Fibroblast of skin of left quadriceps (primary cell): Measurements from ENCODE around the gene SLC66A2.
"Not testable (repeated sequence)": the region's sequence is repeated elsewhere in the genome, so short reads cannot be mapped to it uniquely, and the experiment has no call there.

Experiments used
- DNase-seq, 2 experiments: peaks; one replicate each; pipeline ENCODE4 v3.0.0-alpha.2; 2013; ENCODE audit warnings: low read depth in 2 of 2

SLC66A2 gene

DNA sequence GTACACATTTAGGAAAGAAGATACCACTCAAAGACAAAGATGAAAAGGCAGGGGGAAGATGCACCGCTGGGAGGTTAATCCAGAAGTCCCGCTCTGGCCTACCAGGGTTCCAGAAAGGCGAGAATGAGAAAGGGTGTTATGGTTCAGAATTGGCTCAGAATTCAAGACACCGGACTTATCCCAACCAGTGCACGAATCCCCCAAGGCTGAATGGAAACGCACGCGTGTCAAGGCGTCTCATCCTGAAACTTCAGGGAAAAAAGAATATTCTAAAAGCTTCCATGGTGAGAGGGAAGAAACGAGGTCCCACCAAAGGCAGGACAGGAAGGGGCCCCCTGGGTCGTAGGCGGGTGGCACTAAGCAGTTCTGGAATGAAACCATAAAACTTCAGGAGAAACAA lies 71.9 kb downstream of the SLC66A2 start:
- no peak for DNase-seq

DNA sequence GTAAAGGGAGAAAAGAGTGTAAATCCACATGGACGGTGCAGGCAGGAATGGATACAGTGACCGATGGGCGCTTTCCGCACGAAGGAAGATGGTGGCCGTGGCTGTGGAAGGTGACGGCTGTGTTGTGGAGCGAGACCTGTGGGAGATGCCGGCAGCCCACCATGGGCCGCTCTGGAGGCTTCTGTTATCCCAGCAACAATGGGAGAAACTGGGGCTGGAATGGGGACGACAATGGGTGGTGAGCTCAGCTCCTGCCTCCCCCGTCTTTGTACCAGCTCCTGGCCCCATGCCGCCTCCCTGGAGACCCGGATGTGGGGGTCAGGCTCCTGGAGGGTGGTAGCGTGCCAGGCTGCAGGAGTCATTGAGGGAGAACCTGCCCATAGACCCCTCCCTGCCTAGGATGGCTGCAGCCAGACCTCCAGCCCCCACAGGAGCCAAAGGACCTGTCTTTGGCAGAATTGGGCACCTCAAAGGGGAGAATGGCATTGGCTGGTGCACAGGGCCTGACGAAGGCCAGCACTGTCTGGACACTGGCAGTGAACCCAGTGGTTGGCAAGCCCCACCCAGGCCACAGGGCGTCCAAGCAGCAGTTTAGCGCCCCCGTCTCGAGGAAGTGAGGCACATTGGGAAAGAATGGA lies 72.6 kb downstream of the SLC66A2 start:
- no peak for DNase-seq

DNA sequence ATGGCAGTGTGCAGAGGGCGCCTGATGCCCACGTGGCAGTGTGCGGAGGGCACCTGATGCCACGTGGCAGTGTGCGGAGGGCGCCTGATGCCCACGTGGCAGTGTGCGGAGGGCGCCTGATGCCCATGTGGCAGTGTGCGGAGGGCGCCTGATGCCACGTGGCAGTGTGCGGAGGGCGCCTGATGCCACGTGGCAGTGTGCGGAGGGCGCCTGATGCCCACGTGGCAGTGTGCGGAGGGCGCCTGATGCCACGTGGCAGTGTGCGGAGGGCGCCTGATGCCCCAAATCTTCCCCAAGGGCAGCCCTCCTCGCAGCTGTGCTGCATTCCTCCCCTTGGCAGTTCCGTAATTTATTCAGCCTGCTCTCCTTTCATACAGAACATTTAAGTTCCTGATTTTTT lies 73.2 kb downstream of the SLC66A2 start:
- not testable (repeated sequence) for DNase-seq

DNA sequence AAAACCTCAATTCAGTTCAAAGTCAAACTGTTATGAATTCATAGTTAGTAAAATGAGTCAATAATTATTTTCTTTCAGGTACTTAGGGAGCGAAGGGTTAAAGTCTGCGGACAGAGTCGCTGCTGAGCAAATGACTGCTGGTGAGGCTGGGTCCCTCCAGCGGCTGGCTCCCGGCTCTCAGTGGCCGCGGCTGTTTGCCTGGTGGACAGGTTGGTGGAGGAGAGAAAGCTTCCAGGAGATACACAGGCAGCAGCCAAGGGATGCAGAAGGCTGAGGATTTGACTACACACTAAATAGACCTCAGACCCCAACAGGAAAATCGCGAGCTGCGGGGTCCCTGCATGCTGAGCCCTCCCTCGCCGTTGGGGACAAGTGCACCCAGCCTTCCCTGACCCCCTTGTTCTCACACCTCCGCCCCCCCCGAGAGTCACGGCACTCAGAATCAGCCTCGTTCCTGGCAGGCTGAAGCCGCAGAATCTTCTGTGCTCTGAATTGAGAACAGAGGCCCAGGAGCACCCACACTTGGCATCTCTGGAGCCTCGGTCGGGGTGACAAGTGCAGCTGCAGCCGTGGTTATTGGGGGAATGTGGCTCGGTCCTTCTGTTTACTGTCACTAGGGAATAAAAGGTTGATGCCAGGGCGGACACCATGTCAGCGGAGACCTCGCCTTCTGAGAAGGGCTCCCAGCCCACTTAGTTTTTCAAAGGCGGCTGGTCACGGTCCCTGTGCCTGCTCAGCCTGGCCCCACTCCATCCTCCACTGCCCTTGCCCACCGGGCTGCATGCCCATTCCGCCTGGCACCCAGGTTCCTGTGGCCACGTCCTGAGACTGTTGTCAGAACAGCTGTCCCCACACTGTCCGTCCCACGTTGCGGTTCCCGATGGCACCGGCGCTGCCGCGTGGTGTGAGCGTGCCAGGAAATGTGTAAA lies 74.0 kb downstream of the SLC66A2 start:
- no peak for DNase-seq

DNA sequence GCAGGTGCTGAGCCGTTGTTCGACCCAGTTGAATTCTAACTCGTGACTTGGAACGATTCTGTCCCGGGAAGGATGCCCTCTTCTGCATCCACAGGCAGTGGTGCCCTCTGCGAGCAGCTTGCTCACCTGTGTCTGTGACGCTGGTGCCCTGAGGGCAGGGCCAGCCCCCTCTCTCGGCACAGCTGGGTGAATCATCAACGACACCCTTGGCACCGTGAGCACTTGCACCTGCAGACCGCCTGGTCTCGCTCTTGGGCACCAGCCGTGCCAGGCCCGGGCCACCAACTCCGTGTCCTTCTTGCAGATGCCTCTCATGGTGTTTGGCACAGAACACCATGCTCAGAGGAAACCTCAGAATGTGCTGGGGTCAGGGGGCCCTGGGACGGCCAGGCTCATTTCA lies 75.0 kb downstream of the SLC66A2 start:
- no peak for DNase-seq

DNA sequence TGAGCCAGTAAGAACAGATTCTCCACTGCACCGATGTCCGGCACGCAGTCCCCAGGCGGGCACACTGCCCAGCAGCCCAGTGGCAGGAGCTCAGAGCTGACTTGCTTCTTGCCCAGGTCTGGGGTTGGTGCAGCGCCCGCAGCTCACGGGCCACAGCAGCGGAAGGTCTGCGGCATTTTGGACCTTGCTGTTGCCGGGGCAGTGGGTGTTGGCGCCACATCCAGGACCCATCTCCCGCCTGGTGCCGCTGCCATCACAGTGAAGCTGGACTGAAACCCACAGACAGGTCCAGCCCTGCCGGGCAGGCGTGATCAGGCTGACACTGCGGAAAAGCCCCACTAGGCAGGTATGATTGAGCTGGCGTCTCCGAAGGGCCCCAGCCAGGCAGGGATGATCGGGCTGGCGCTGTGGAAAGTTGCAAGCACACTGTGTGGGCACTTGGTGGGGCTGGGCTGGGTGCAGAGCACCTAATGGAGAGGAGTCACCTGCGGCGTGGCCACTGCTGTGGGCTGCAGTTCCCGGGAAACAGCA lies 75.5 kb downstream of the SLC66A2 start:
- DNase-seq: no peak

DNA sequence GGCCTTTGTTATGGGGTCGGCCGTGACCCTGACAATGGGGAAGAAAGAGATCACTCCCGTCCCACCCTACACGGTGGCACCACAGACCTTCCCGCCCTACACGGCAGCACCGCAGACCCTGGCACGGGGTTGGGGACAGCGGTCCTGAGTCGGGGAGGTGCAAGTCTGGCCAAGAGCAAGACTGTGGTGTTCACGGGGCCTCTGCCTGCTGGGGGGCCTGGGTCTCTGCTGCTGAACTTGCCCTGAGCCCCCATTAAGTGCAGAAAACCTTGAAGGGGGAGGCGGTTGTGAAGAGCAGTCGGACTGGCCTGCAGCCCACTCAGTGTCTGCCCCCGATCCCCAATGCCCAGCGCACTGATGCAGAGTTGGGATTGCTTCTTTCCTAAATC lies 75.9 kb downstream of the SLC66A2 start:
- no peak for DNase-seq

DNA sequence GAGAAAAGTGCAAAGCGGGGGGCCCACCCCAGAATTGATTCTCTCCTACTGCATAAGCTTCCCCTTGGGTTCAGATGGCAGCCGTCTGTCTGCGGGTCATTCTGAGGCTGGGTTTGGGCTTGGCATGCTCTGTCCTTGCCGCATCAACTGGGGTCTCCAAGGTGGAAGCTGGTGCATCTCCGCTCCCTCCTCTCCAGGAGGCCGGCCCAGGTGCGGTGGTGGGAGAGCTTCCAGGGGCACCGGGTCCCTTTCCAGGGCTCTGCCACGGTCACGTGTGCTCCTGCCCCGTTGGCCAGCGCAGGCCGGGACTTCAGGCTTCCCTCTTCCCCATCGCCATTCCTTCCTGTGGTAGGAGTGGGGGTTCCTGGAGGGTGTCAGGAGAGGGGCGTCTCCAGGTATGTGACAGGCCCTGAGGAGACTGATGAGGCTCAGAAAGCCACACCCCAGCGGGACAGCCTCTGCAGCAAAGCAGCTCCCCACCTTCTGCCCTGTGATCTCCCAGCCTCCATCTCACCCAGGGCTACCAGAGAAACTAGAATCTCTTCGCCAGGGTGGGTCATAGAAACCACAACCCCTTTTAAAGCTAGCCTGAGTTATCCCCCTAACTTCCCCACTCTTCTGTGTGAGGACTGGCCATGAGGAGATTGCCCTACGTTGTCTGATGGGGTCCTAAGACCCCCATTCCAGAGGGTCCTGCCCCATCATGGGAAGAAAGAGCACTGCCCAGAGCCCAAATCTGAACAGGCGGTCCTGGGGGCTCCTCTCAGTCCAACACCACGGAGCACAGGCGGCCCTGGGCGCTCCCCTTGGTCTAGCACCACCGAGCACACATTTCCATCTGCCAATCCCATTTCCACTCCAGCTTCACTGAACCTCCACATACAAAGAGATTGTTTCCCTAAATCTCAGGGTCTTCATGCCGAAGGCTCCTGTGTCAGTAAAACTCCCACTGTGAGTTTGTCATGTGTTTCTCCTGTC lies 76.6 kb downstream of the SLC66A2 start:
- no peak for DNase-seq

DNA sequence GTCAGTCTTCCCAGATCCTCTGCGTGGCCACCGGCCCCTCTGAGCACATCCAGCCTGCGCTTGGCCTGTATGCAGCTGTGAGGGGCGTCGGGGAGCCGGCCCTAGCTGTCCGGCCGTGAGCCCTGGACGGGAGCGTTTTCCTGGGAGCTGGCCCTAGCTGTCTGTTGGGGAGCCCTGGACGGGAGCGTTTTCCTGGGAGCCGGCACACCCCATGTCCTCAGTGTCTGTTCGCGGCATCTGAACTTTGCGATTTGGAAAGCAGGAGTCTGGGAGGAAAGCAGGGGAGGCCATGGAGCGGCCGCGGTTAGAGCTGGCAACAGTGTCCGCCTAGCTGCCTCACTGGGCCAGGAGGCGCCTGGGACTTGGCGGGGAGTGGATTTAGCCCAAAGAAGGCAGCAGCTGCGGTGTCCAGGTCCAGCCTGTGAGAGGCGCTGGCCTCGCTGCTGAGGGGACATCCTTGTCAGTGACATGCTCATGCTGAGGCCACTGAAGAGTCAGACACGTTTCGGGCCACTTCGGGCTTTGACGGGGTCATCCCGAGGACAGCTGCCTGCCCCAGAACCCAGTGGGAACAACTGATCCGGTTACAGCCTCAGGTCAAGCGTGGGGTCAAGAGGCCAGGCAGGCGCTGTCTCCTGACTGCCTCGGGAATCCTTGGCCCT lies 77.9 kb downstream of the SLC66A2 start:
- DNase-seq: no peak

DNA sequence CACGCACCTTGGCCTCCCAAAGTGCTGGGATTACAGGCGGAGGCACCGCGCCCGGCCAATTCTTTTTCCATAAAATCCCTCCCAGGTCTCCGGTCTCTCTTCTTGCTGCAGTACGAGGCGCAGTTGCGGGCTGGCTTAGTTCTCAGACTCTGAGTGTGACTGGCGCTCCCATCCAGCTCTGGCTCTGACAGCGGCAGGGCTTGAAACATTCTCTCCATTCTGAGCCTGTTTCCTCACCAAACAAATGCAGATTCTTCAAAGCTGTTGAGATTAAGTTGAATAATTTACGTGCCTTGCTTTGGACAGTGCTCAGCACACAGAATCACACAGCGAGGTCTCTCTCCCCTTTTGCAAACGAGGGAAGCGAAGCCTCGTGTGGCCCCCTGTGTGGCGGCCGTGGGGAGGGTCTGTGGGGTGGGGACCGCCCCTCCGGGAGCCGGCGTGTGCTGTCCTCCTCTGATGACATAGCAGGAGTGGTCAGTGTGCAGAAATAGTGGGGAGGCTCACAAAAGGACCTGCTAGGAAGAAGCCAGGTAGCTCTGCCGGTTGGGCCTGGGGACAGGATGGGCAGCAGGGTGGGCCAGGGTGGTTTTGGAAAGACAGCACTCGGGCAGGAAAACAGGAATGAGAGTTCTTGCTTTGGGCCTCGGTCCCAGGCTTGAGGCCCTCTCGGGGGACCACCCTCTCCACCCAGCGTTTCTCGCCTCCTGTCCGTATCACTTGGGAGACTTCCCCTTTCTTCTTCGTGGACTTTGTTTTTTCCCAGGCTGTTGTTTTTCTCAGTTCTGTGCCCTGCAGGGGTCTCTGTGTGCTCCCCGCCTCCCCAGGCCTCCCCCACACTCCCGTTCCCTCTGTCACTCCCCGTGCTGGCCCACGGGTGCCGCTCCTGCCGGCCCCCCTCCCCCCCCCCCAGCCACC lies 78.7 kb downstream of the SLC66A2 start:
- DNase-seq: no peak

DNA sequence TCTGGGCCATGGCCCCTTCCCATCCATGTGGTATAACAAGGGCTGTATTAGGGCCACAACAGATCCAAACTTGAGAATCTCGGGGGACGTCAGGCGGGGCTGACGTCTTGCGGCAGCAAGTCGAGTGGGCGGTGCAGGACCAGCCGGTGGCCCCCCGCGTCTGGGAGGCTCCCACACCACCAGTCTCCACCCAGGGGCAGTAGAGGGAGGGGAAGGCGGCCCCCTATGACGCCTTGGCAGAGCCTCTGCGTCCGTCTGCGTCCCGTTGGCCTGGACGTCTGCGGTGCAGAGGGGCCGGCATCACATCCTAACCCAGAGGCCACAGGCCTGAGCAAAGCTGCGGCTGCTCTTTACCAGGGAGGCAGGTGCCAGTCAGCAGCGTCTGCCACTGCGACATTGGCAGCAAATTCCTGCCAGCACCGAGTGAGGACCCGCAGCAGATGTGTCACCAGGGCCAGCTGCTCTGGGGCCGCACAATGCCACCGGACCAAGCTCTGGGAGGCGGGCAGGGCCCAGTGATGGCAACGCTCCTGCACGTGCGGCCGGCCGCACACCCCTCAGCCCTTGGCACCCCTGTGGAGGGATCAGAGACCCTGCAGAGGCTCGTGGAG lies 79.9 kb downstream of the SLC66A2 start:
- DNase-seq: no peak

DNA sequence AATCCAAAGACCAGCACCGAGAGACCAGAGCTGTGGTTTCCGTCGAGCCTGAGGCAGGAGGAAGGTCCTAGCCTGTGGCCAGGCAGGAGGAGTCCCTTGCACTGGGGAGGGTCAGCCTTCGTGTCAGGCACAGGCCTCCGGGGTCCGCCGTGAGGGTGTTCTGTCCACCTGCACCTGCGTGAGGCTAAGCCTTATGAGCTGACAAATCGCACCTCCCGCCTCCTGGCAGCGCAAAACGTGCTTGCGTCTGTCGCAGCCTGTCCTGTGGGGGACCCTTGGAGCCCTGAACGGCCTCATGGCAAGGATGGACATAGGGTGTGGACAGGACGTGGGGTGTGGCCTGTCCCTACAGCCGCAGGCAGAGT lies 80.4 kb downstream of the SLC66A2 start:
- DNase-seq: no peak

DNA sequence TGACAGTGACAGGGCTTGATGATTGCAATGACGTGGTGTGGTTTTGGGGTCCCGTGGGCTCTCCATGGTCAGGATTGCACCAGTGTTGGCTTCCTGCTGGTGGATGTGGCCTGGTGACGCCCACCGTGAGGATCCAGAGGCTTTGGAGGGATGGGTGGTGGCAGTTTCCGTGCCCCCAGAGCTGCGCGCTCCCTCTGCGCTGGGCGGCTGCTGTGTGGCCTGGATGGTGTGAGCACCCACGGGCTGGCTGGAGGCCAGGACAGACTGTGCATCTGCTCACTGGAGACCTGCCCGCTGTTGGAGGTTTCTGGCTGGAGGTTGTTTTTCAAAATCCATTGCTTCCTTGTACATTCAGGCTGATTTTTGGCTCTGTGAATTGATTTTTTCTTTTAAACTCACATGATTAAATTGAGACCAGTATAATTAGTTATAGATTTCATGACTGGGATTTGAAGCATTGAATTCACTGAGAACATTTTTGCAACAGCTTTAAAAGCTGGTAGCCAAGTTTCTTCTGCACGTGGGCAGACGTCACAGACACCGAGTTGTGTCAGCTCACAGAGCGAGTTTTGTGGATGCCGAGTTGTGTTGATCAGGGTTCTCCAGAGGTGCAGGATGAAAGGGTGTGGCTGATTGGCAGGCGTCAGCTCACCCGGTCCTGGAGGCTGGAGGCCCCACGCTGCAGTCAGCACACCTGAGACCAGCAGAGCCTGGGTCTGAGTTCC lies 81.0 kb downstream of the SLC66A2 start:
- no peak for DNase-seq

DNA sequence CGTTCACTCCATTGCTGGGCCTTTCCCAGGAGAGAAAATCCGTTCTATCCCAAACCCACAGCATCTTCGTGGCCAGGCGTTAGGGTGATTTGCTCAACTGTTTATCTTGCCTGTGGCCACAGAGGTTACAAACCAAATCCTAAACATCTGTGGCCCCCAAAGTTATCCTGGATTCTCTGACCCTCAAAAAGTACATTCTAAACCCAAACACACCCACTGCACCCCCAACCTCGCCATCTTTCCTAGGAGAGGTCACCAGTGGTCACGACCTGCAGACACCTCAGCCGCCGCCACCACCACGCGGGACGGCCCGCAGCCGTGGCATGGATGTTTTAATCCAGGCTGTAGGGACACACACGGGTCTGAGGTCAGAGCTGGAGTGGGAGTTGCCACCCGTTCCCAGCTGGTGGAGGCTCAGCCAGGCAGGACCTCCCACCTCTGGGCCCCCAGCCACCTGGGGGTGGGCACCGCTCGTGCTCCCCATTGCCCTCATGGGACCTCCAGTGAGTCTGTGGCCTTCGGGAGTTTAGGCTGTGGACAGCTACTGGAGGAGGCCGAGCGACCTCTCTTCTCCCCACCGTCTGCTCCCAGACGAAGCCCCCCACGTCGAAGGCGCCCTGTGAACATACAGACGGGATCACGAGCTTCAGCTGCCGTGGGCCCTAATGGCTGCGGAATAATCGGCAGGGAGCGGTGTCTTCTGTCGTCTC lies 81.7 kb downstream of the SLC66A2 start:
- no peak for DNase-seq

DNA sequence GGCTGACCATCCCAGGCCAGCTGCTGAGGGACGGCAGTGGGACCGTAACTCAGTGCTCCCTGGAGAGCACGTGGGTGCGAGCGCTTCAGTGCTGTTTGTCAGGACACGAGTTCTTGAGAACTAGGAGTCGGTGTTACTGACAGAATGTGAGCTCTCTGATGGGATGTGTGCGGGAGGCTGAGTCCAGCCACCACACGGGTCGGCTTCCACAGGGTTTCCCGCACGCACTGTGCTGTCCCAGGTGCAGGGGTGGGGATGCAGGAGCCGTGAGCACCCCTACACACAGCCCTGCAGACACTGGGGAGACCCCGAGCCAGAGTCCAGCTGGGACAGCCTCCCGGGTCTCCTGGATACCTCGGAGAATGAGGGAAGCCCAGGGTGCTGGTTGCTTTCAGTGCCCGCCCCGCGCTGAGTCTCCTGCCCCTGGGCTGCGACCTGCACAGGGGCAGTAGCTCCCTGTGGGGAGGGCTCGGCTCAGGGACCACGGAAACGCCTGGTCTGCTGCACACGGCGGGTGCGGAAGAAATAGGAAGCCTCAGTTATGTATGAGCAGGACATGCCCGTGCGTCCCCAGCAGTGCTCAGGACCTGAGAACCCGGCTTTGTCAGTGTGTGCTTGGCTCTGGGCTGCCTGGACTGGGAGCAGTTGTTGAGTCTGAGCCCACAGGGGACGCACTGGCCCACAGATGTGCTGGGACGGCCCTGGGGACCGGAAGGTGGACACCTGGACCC lies 82.5 kb downstream of the SLC66A2 start:
- DNase-seq: no peak

DNA sequence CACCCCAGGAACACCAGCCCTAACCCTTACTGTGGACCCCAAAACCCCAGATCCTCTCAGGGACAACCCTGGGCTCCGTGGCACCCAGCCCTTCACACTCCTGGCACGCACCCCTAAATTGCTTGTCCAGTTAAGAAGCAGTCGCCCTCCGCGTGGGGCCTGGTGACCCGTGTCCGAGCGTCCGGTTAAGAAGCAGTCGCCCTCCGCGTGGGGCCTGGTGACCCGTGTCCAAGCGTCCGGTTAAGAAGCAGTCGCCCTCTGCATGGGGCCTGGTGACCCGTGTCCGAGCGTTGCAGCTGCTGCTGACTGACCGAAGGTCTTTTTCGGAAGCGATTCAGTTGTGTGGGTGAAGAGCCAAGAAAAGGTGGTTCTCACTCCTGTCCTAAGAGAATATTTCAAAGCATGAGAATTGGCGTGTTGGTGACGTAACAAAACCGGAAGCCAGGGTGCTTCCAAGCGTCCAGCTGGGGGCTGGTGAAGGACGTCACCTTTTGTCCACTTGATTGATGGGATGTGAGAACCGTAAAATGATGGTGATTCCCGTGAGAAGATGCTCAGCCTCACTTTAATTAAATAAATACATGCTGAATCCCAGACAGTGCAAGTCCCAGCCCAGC lies 83.2 kb downstream of the SLC66A2 start:
- DNase-seq: no peak

DNA sequence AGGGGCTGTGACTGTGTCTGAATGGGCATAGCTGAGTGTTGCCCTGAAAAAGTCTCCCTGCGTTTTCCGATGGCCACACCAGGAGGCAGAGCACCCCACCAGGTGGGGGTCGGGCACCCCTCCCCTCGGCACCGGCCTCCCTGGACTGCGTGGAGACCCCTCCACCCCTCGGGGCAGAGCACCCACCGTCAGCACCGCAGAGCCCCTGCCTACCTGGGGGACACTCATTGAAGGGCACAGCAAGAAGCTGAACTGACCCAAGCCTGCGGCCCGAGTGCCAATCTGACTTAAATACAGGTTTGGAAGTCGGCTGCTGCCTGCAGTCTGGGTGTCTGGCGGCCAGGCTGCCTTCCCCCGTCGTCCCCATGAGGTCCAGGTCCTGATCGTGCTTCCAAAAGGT lies 83.8 kb downstream of the SLC66A2 start:
- DNase-seq: no peak
